IMR-90 (cell line): ENCODE results near the gene ZNF581. TPM values are rescaled to one million over a fixed set of nuclear protein-coding genes. Genes with fewer than 3 reads are reported as not detected.

Experiments
- ATAC-seq: fragments of 200-7000 bp; cut with Tn5 transposase; 2 replicates; pipeline ENCODE4 v1.9.1; 2020; ENCODE audit warnings: low read depth, mild to moderate bottlenecking, moderate library complexity
- BruUV-seq: library from RNA; stranded (reverse); fragments of 400-500 nt; replicated peaks from 2 replicates; lab custom pipeline; 2021; lab: Mats Ljungman, UMichigan
- CTCF ChIA-PET: fragments of 300-600 bp; formaldehyde crosslinking; extraction: SDS; loops from one replicate; lab custom pipeline; 2021; ENCODE audit warnings: antibody characterized with exemption; lab: Yijun Ruan, JAX
- POLR2A ChIA-PET: fragments of 300-600 bp; sonication (Branson Sonifier 250); formaldehyde crosslinking; loops from one replicate; lab custom pipeline; 2022; ENCODE audit warnings: antibody characterized with exemption; ENCODE audit not compliant: unreplicated experiment; lab: Charles Lee
- DNase-seq: peaks from one replicate; pipeline ENCODE4 v3.0.0; 2013
- H2AFZ ChIP-seq: replicated peaks from 2 replicates; pipeline ENCODE3; 2013; ENCODE audit warnings: low read length, mild to moderate bottlenecking; ENCODE audit not compliant: poor library complexity
- H2AK5ac ChIP-seq: 2 replicates; pipeline ENCODE4 v1.6.1; 2013; ENCODE audit warnings: low read depth, low read length, inconsistent platforms
- H2AK9ac ChIP-seq: replicated peaks from 2 replicates; pipeline ENCODE3; 2013; ENCODE audit warnings: mild to moderate bottlenecking, low read depth, low read length, moderate library complexity; ENCODE audit not compliant: poor library complexity
- H2BK120ac ChIP-seq: 2 replicates; pipeline ENCODE4 v1.6.1; 2013; ENCODE audit warnings: low read depth, low read length, inconsistent platforms
- H2BK15ac ChIP-seq: 3 replicates; pipeline ENCODE4 v1.6.1; 2013; ENCODE audit warnings: low read depth, low read length, inconsistent platforms
- H2BK20ac ChIP-seq: 2 replicates; pipeline ENCODE4 v1.6.1; 2013; ENCODE audit warnings: low read depth, mild to moderate bottlenecking, inconsistent platforms, low read length, moderate library complexity
- H2BK5ac ChIP-seq: 2 replicates; pipeline ENCODE4 v1.6.1; 2013; ENCODE audit warnings: mild to moderate bottlenecking, low read depth, low read length, inconsistent platforms; ENCODE audit not compliant: poor library complexity, severe bottlenecking
- H3K14ac ChIP-seq: replicated peaks from 2 replicates; pipeline ENCODE4 v1.6.1; 2013; ENCODE audit warnings: low read depth, low read length, inconsistent platforms
- H3K18ac ChIP-seq: 2 replicates; pipeline ENCODE4 v1.6.1; 2013; ENCODE audit warnings: low read depth, low read length, control low read depth
- H3K23ac ChIP-seq: 2 replicates; pipeline ENCODE4 v1.6.1; 2013; ENCODE audit warnings: low read depth, low read length, inconsistent platforms
- H3K27ac ChIP-seq: 2 replicates; pipeline ENCODE4 v1.5.1; 2013; ENCODE audit warnings: mild to moderate bottlenecking, control low read depth, low read length; ENCODE audit not compliant: insufficient read depth
- H3K27me3 ChIP-seq: 2 replicates; pipeline ENCODE4 v1.6.1; 2013; ENCODE audit warnings: low read length; ENCODE audit not compliant: control insufficient read depth, insufficient read depth
- H3K36me3 ChIP-seq: 2 replicates; pipeline ENCODE4 v1.6.1; 2013; ENCODE audit warnings: low read length, mixed read lengths; ENCODE audit not compliant: control insufficient read depth, insufficient read depth
- H3K4ac ChIP-seq: 2 replicates; pipeline ENCODE4 v1.6.1; 2013; ENCODE audit warnings: low read depth, low read length, inconsistent platforms
- H3K4me1 ChIP-seq: 2 replicates; pipeline ENCODE4 v1.6.1; 2013; ENCODE audit warnings: low read length, mixed read lengths; ENCODE audit not compliant: control insufficient read depth, insufficient read depth
- H3K4me2 ChIP-seq: 2 replicates; pipeline ENCODE4 v1.6.1; 2013; ENCODE audit warnings: low read depth, mild to moderate bottlenecking, control low read depth, low read length, moderate library complexity
- H3K4me3 ChIP-seq: 2 replicates; pipeline ENCODE4 v1.5.1; 2013; ENCODE audit warnings: low read depth, mild to moderate bottlenecking, control low read depth, low read length, moderate library complexity; ENCODE audit not compliant: insufficient read depth
- H3K56ac ChIP-seq: 2 replicates; pipeline ENCODE4 v1.6.1; 2013; ENCODE audit warnings: low read length, inconsistent platforms; ENCODE audit not compliant: insufficient read depth; ENCODE audit errors: extremely low read depth
- H3K79me1 ChIP-seq, 2 experiments: 2 replicates each; pipeline ENCODE4 v1.6.1; 2013; ENCODE audit warnings: low read length in 2 of 2, inconsistent platforms in 1 of 2, low read depth in 1 of 2
- H3K9ac ChIP-seq: 2 replicates; pipeline ENCODE4 v1.6.1; 2013; ENCODE audit warnings: low read depth, low read length, control low read depth
- H3K9me1 ChIP-seq: 2 replicates; pipeline ENCODE4 v1.6.1; 2013; ENCODE audit warnings: low read length, inconsistent platforms; ENCODE audit not compliant: insufficient read depth
- H3K9me3 ChIP-seq: 2 replicates; pipeline ENCODE4 v1.6.1; 2013; ENCODE audit warnings: low read length; ENCODE audit not compliant: control insufficient read depth, insufficient read depth
- H4K20me1 ChIP-seq: 2 replicates; pipeline ENCODE4 v1.6.1; 2013; ENCODE audit warnings: low read length, inconsistent platforms; ENCODE audit not compliant: insufficient read depth
- H4K5ac ChIP-seq: 2 replicates; pipeline ENCODE4 v1.6.1; 2013; ENCODE audit warnings: mild to moderate bottlenecking, low read depth, low read length, control low read depth
- H4K8ac ChIP-seq, 2 experiments: 2 replicates each; pipeline ENCODE4 v1.6.1; 2013; ENCODE audit warnings: low read depth in 2 of 2, low read length in 2 of 2, control low read depth in 1 of 2, inconsistent platforms in 1 of 2
- H4K91ac ChIP-seq: 2 replicates; pipeline ENCODE4 v1.6.1; 2013; ENCODE audit warnings: low read depth, low read length, inconsistent platforms; ENCODE audit not compliant: insufficient read depth
- BHLHE40 ChIP-seq: fragments of 150-350 bp; IDR thresholded peaks from 2 replicates; pipeline ENCODE4 v1.6.1; 2016; ENCODE audit warnings: mild to moderate bottlenecking, low read depth, low read length
- CEBPB ChIP-seq: IDR thresholded peaks from 2 replicates; pipeline ENCODE4 v1.6.1; 2012; ENCODE audit warnings: low read depth, low read length, improper control_type of control experiment
- CHD1 ChIP-seq: IDR thresholded peaks from 2 replicates; pipeline ENCODE4 v1.6.1; 2012; ENCODE audit warnings: low read depth, low read length, improper control_type of control experiment
- FOS ChIP-seq: fragments of 150-350 bp; IDR thresholded peaks from 2 replicates; pipeline ENCODE4 v1.6.1; 2016; ENCODE audit warnings: low read depth, low read length
- MAFK ChIP-seq: IDR thresholded peaks from 2 replicates; pipeline ENCODE4 v1.6.1; 2012; ENCODE audit warnings: low read depth, low read length, improper control_type of control experiment
- MAZ ChIP-seq: IDR thresholded peaks from 2 replicates; pipeline ENCODE4 v1.6.1; 2012; ENCODE audit warnings: low read depth, mild to moderate bottlenecking, low read length, improper control_type of control experiment, moderate library complexity, borderline replicate concordance
- MXI1 ChIP-seq: IDR thresholded peaks from 2 replicates; pipeline ENCODE4 v1.6.1; 2012; ENCODE audit warnings: low read depth, mild to moderate bottlenecking, low read length, moderate library complexity, borderline replicate concordance
- NFE2L2 ChIP-seq: fragments of 150-350 bp; IDR thresholded peaks from 2 replicates; pipeline ENCODE4 v1.6.1; 2016; ENCODE audit warnings: low read depth, mild to moderate bottlenecking, low read length
- POLR2A ChIP-seq: IDR thresholded peaks from 2 replicates; pipeline ENCODE4 v1.6.1; 2012; ENCODE audit warnings: mild to moderate bottlenecking, low read depth, low read length
- RAD21 ChIP-seq: IDR thresholded peaks from 2 replicates; pipeline ENCODE4 v1.6.1; 2012; ENCODE audit warnings: low read length, improper control_type of control experiment
- RCOR1 ChIP-seq: IDR thresholded peaks from 2 replicates; pipeline ENCODE4 v1.6.1; 2012; ENCODE audit warnings: mild to moderate bottlenecking, low read length, improper control_type of control experiment; ENCODE audit not compliant: insufficient replicate concordance
- SMC3 ChIP-seq: fragments of 150-350 bp; IDR thresholded peaks from 2 replicates; pipeline ENCODE4 v1.6.1; 2016; ENCODE audit warnings: low read depth, mild to moderate bottlenecking, antibody characterized with exemption, low read length, moderate library complexity
- WGBS, 2 experiments: methylation state at CpG; one replicate each; pipeline versions ENCODE4 v1.1.5 to v1.1.7; 2013; ENCODE audit warnings: missing lambda C conversion rate in 2 of 2; ENCODE audit not compliant: insufficient read length in 1 of 2; ENCODE audit errors: extremely low coverage in 2 of 2; 5-methylcytosine and 5-hydroxymethylcytosine counted together
- dilution Hi-C: fragments of 300-500 bp; cut with HindIII; formaldehyde crosslinking; loops from one replicate; pipeline ENCODE4 v1.14.3; 2018; ENCODE audit warnings: low sequenced_read_pairs; ENCODE audit not compliant: unreplicated experiment
- in situ Hi-C: fragments of 300-500 bp; cut with MboI; formaldehyde crosslinking; loops from 3 replicates; pipeline ENCODE4 v1.14.3; 2019; ENCODE audit warnings: low sequenced_read_pairs, inconsistent platforms, mixed read lengths
- intact Hi-C: fragments of 100-400 bp; cut with micrococcal nuclease; formaldehyde crosslinking; loops from 2 replicates; pipeline ENCODE4 v1.10.0; 2022
- polyA plus RNA-seq, 3 experiments: library from polyadenylated mRNA; depleted of rRNA; stranded (reverse); fragments of >200 nt; gene quantifications; 2 replicates each; pipeline ENCODE4 v1.2.3, GENCODE V29; 2012; ENCODE audit warnings: low replicate concordance in 1 of 3
- total RNA-seq: library from RNA; depleted of rRNA; stranded (reverse); fragments of >200 nt; gene quantifications from 2 replicates; pipeline ENCODE4 v1.2.3, GENCODE V29; 2012
- TF ChIP-seq, protein P1 (sequence below): conservative IDR thresholded peaks from 2 replicates; pipeline ENCODE4 v1.5.1; 2012; ENCODE audit warnings: mild to moderate bottlenecking, low read depth, low read length, improper control_type of control experiment
- TF ChIP-seq, protein P2 (sequence below): fragments of 150-350 bp; IDR thresholded peaks from 2 replicates; pipeline ENCODE4 v1.6.1; 2016; ENCODE audit warnings: low read depth, mild to moderate bottlenecking, low read length, moderate library complexity, borderline replicate concordance

ZNF581 gene
- total and polyA plus RNA-seq, 2 of the 4 experiments (the other 2 are of a cell fraction) = 9.7 to 21.9 TPM

DNA sequence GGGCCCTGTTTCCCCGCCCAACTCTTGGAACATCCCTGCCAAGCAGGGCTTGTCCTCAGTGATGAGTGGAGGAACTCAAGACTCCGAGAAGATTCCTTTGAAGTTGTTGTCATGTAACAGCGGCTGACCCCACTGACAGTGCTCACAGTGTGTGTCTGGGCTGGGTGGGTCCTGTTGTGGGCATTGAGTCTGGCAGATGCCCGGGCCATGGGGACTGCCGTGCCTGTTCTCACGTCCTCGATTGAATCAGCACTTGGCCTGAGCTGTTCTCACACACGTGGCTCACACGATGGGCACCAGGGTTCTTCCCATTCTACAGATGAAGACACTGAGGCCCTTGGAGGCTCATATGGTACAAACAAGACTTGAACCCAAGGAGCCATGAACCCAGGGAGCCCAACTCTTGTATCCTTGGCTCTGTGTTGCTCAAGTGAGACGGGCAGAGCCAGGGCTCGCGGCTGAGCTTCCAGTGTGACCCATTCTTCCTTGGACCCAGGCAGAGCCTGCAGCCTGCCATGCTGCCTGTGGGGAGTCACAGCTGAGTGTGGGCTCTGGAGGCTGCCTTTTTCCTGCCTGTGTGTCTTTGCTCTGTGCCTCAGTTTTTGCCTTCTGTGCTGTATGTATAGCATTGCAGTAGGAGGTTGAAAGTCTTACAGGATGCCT lies 23.0 kb downstream of the ZNF581 start:
- H3K9me1 ChIP-seq = no peaks in the 10 kb centered on the region
- H3K14ac ChIP-seq = no peak overlapping the region
- H4K20me1 ChIP-seq = peaks cover 90% of the 10 kb centered on the region
- H3K27ac ChIP-seq = no peak overlapping the region
- H2AK5ac ChIP-seq = no peak overlapping the region
- CTCF ChIA-PET = interaction anchor here (0.6 kb wide), 1 partner anchor 13 kb away, joined by 4 read pairs; no protein-coding TSS in a partner anchor
- no peak overlapping the region for H2AFZ ChIP-seq
- no peak overlapping the region for H2BK15ac ChIP-seq
- no TSS peak for BruUV-seq
- no peak for DNase-seq
- H4K91ac ChIP-seq = no peak overlapping the region
- H3K4me1 ChIP-seq = no peaks in the 10 kb centered on the region
- no peak overlapping the region for H4K8ac ChIP-seq
- H3K9ac ChIP-seq = no peak overlapping the region
- no peak overlapping the region for H2BK120ac ChIP-seq
- no peak overlapping the region for H4K5ac ChIP-seq
- H2AK9ac ChIP-seq = no peak overlapping the region
- WGBS, 2 experiments = 93% methylated on average over 6 of the region's 12 CpGs; no CpG with 5 or more reads in 1 of the 2 experiments
- H3K36me3 ChIP-seq = peaks cover 83% of the 10 kb centered on the region
- no peak overlapping the region for H3K18ac ChIP-seq
- ATAC-seq = no peak
- no peak overlapping the region for H2BK20ac ChIP-seq
- in situ Hi-C loops (loop anchor here (25.0 kb wide), 2 partner anchors 1204 to 1529 kb away; partner anchors contain the start of genes CDC42EP5, CNOT3 and LENG9), intact Hi-C loops (no loop called here), dilution Hi-C loops (no loop called here)
- H3K9me3 ChIP-seq = no peaks in the 10 kb centered on the region
- no peak overlapping the region for H3K56ac ChIP-seq
- H2BK5ac ChIP-seq = no peak overlapping the region
- H3K27me3 ChIP-seq = no peaks in the 10 kb centered on the region
- H3K4ac ChIP-seq = no peak overlapping the region
- no peak overlapping the region for H3K4me2 ChIP-seq
- no peak overlapping the region for H3K23ac ChIP-seq
- no peak overlapping the region for H3K4me3 ChIP-seq
- TF ChIP-seq SMC3 (no peak), MAZ (no peak), NFE2L2 (no peak), MXI1 (no peak), CHD1 (no peak), BHLHE40 (no peak), CEBPB (no peak), RAD21 (no peak), MAFK (no peak), POLR2A (no peak), RCOR1 (no peak), FOS (no peak)
- TF ChIP-seq, protein P1, sequence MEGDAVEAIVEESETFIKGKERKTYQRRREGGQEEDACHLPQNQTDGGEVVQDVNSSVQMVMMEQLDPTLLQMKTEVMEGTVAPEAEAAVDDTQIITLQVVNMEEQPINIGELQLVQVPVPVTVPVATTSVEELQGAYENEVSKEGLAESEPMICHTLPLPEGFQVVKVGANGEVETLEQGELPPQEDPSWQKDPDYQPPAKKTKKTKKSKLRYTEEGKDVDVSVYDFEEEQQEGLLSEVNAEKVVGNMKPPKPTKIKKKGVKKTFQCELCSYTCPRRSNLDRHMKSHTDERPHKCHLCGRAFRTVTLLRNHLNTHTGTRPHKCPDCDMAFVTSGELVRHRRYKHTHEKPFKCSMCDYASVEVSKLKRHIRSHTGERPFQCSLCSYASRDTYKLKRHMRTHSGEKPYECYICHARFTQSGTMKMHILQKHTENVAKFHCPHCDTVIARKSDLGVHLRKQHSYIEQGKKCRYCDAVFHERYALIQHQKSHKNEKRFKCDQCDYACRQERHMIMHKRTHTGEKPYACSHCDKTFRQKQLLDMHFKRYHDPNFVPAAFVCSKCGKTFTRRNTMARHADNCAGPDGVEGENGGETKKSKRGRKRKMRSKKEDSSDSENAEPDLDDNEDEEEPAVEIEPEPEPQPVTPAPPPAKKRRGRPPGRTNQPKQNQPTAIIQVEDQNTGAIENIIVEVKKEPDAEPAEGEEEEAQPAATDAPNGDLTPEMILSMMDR = no peak
- TF ChIP-seq, protein P2, sequence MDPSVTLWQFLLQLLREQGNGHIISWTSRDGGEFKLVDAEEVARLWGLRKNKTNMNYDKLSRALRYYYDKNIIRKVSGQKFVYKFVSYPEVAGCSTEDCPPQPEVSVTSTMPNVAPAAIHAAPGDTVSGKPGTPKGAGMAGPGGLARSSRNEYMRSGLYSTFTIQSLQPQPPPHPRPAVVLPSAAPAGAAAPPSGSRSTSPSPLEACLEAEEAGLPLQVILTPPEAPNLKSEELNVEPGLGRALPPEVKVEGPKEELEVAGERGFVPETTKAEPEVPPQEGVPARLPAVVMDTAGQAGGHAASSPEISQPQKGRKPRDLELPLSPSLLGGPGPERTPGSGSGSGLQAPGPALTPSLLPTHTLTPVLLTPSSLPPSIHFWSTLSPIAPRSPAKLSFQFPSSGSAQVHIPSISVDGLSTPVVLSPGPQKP = no peak
- peaks cover 29 to 70% of the 10 kb centered on the region in 2 experiments for H3K79me1 ChIP-seq
- POLR2A ChIA-PET = no interaction called here
